ENCODE data around the gene AGR2.

DNA sequence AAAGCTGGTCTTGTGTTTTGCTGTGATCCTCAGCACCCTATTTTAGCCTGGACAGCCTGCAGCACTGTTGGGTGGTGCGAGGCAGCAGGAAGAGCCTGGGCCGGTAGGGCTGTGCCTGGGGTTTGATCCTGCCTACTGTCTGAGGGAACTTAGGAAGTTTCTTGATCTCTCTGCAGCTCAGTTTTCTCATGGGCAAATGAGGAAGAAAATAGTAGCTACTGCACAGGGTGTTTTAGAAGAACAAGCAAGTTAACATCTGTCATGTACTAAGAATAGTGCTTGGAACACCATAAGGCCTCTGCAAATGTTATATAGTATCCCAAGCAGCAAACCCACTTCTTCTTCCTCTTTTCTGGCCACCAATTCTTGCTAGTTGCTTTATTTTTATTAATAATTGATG, 12.0 kb upstream of the AGR2 start:
- TF ChIP-seq, protein P1, sequence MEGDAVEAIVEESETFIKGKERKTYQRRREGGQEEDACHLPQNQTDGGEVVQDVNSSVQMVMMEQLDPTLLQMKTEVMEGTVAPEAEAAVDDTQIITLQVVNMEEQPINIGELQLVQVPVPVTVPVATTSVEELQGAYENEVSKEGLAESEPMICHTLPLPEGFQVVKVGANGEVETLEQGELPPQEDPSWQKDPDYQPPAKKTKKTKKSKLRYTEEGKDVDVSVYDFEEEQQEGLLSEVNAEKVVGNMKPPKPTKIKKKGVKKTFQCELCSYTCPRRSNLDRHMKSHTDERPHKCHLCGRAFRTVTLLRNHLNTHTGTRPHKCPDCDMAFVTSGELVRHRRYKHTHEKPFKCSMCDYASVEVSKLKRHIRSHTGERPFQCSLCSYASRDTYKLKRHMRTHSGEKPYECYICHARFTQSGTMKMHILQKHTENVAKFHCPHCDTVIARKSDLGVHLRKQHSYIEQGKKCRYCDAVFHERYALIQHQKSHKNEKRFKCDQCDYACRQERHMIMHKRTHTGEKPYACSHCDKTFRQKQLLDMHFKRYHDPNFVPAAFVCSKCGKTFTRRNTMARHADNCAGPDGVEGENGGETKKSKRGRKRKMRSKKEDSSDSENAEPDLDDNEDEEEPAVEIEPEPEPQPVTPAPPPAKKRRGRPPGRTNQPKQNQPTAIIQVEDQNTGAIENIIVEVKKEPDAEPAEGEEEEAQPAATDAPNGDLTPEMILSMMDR (conservative IDR thresholded peaks at IDR 0.05 in 1 of 2, IDR thresholded peaks at IDR 0.05 in 1 of 2; ENCODE audit: low read depth in 1 of 2, low read length in 2 of 2): no peak
- no peak for TF ChIP-seq EZH2 (IDR thresholded peaks at IDR 0.05; ENCODE audit: low read length, missing control alignments)
